ENCODE measurements around the gene TMEM243.
"Not testable (repeated sequence)": the region's sequence is repeated elsewhere in the genome, so short reads cannot be mapped to it uniquely, and the experiment has no call there.

The TMEM243 gene, protein sequence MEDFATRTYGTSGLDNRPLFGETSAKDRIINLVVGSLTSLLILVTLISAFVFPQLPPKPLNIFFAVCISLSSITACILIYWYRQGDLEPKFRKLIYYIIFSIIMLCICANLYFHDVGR

DNA sequence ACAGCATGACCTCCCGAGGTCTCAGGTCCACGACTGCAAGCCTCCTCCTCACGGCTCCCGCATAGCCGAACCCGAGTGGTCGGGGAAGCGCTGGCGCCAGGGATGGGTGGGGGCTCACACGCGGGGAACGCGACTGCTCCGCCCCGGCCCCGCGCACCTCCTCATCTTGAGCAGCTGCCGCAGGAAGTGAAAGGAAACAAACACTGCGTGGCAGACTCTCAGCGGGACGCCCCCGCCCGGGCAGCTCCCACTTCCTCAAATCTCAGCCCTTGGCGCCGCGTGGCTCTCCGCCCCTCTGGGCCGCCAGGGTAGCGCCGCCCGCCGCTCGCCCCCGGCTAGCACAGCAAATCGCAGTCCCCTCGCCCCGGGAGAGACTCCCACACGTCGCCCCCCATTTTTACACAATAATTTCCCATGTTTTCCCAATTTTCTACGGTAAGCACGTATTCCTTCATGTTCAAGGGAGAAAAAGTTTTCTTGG lies at the start of gene TMEM243:
TSS of gene TMEM243 (minus strand) at position 188 of the 481 bp plus-strand sequence. CDS start 229 bp downstream, outside the sequence.
- no peak for DNase-seq (ENCODE audit: low read depth, low spot score)
- peak within 1 kb of the TSS; percentile 41 for H3K27ac ChIP-seq

DNA sequence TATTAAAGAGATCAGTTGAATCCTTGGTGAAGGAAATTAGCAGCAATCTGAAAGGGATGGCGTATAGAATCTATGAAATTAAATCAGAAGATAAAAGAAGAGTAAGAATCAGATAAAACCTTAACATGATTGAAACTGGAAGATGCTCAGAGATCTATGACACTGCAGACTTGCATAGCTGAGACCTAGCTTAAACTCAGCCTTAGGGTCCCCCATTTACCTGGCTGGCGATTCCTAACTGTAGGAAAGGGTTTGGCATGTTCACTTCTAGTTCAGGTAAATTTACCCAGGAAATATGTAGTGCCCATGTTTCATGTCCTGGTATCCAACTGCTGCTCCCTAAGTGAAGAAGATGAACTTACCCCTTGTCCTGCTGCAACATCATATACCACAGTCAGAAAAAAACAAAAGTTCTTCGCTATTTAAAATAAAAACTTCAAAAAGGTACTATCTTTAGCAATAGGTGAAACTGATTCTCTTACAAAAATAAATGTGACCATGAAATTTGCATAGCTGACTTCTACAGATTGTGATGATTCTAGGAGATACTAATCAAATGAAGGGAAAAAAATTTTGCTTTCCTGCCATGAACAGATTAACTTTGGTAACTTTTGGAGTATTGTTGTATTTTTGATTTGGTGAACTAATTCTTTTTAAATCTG lies 47.8 kb upstream of the TMEM243 start:
- H3K27ac ChIP-seq, result no peak overlapping the region
- DNase-seq (ENCODE audit: low read depth, low spot score), result no peak

DNA sequence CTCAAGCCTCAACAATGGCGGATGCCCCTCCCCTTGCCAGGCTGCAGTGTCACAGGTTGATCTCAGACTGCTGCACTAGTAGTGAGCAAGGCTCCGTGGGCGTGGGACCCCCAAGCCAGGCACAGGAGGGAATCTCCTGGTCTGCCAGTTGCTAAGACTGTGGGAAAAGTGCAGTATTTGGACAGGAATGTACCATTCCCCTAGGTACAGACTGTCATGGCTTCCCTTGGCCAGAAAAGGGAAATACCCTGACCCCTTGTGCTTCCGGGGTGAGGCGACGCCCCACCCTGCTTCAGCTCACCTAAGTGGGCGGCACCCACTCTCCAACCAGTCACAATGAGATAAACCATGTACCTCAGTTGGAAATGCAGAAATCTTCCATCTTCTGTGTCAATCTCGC lies 44.0 kb upstream of the TMEM243 start:
- no peak overlapping the region for H3K27ac ChIP-seq
- DNase-seq (ENCODE audit: low read depth, low spot score), result no peak

DNA sequence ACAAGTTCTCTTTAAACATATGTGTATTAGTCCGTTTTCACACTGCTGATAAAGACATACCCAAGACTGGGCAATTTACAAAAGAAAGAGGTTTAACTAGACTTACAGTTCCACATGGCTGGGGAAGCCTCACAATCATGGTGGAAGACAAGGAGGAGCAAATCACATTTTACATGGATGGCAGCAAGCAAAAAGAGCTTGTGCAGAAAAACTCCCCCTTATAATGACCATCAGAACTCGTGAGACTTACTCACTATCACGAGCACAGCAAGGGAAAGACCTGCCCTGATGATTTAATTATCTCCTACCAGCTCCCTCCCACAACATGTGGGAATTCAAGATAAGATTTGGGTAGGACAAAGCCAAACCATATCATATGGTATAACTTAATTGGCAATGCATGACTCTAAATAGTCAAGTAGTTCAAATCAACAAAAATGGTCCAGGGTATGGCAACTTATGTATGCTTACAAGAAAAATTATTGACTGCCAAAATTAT lies 34.1 kb upstream of the TMEM243 start:
- DNase-seq (ENCODE audit: low read depth, low spot score), result no peak
- no peak overlapping the region for H3K27ac ChIP-seq

DNA sequence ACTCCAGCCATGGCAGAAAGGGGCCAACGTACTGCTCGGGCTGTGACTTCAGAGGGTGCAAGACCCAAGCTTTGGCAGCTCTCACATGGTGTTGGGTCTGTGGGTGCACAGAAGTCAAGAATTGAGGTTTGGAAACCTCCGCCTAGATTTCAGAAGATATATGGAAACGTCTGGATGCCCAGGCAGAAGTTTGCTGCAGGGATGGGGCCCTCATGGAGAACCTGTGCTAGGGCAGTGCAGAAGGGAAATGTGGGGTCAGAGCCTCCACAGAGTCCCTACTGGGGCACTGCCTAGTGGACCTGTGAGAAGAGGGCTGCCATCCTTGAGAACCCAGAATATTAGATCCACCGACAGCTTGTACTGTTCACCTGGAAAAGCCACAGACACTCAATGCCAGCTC lies 26.1 kb upstream of the TMEM243 start:
- not testable (repeated sequence) for H3K27ac ChIP-seq; DNase-seq (ENCODE audit: low read depth, low spot score)

DNA sequence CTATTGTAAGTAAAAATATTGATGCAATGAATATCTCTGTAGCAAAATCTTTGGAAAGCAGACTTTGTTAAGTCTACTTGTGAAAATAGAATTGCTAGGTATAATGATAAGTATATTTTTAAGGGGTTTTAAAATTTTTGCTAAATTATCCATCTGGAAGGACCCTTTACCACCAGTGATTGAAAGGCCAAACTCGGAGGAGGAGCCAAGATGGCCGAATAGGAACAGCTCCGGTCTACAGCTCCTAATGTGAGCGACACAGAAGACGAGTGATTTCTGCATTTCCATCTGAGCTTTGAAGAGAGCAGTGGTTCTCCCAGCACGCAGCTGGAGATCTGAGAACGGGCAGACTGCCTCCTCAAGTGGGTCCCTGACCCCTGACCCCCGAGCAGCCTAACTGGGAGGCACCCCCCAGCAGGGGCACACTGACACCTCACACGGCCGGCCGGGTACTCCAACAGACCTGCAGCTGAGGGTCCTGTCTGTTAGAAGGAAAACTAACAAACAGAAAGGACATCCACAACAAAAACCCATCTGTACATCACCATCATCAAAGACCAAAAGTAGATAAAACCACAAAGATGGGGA lies 19.0 kb upstream of the TMEM243 start:
- DNase-seq (ENCODE audit: low read depth, low spot score); H3K27ac ChIP-seq: not testable (repeated sequence)

DNA sequence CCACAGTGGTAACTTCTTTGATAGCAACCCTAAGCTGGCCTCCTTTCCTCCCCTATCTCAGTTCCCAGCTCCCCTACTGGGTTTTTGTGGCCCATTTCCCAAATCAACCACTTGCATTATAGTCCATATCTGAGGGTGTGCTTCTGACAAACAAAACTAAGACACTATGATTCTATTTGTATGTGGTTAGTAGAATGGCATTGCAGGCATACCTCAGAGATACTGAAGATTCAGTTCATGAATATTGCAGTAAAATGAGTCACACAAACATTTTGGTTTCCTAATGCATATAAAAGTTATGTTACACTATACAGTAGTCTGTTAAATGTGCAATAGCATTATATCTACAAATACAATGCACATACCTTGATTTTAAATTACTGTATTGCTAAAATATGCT lies 15.4 kb upstream of the TMEM243 start:
- H3K27ac ChIP-seq, result no peak overlapping the region
- DNase-seq (ENCODE audit: low read depth, low spot score), result no peak

DNA sequence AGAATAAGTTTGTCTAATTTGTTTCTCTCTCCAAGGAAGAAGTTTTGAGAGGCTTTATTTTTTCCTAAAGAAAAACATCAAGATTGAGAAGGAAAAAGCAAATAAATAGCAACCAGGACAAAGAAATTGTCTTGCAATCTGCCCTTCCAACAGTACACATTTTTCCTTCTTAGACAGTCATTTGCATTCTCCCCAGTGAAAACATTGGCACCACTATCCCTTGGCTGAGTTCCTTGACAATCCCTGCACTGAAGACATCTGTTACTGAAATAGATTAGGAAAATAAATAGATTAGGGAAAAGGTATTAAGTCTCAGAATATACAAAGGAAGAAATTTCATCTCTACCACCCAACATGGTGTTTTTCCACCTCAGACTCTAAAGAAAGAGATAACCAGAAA lies 12.2 kb upstream of the TMEM243 start:
- no peak overlapping the region for H3K27ac ChIP-seq
- DNase-seq (ENCODE audit: low read depth, low spot score), result no peak

DNA sequence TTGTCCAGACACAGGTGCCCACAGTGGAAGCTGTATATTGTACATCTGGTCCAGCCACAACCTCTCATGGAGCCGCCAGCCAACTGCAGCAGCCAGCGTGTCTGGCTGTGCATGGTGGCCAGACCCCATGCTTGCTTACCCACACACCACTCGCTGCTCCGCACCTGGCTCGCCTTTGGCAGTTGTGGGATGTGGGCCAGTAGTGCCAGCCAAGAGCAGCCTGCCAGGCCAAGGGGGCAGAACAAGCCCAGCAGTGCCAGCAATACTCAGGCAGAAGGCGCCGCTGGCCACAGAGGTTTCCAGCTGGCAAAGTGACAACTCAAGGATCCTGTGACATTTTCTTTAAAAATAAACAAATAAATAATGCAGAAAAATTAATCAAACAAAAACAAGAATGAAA lies 11.7 kb upstream of the TMEM243 start:
- no peak for DNase-seq (ENCODE audit: low read depth, low spot score)
- no peak overlapping the region for H3K27ac ChIP-seq

DNA sequence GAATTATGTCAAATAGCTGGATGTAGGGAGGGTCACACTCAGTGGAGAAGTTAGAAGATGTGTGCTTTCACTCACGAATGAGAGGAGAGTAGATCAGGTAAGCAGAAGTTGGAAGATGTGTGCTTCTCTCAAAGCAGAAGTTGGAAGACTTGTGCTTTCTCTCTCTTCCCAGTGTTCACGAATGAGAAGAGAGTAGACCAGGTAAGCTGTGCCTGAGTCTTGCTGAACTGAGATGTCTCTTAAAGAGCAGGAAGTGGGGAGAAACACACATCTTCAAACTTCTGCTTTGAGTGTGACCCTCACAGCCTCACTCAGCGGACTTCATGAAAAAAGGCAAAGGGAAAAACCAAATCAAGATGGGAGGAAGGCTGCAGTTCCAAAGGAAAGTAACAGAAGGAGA lies 7.0 kb upstream of the TMEM243 start:
- DNase-seq (ENCODE audit: low read depth, low spot score), result no peak

DNA sequence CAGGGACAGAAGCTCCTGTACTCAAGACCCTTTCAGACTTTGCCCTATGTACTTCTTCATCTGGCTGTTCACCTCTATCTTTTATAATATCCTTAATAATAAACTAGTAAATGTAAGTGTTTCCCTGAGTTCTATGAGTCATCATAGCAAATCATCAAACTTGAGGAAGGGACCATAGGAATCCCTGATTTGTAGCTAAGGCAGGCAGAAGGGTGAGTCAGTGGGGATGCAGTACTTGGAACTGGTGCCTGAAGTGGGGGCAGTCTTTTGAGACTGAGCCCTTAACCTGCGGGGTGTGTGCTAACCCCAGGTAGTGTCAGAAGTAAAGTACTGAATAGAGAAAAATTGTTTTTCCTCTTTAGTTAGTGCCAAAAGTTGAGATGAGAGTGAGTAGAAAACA lies 6.2 kb upstream of the TMEM243 start:
- DNase-seq (ENCODE audit: low read depth, low spot score), result peak; percentile 26
- H3K27ac ChIP-seq, result no peak overlapping the region

More for the DNA sequence above, 7.0 kb upstream of the TMEM243 start:
- no peak overlapping the region for H3K27ac ChIP-seq

DNA sequence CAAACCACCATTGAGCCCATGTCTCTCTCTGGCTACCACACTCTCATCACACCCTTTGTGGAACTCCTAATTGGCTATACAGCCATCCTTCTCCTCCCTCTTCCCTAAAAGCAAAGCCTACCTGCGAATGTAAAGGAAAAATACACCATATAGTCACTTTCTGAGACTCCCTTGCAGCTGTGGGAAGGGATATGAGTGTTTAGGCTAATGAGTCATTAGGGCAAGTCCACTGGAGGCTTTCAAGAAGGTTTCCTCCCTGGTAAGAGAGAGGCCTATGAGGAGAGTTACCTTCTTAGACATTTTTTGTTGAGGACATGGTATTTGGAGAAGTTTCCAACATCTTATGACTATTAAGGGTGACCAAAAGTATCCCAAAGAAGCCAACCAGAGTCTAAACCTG lies 4.1 kb upstream of the TMEM243 start:
- no peak overlapping the region for H3K27ac ChIP-seq
- peak; percentile 27 for DNase-seq (ENCODE audit: low read depth, low spot score)

DNA sequence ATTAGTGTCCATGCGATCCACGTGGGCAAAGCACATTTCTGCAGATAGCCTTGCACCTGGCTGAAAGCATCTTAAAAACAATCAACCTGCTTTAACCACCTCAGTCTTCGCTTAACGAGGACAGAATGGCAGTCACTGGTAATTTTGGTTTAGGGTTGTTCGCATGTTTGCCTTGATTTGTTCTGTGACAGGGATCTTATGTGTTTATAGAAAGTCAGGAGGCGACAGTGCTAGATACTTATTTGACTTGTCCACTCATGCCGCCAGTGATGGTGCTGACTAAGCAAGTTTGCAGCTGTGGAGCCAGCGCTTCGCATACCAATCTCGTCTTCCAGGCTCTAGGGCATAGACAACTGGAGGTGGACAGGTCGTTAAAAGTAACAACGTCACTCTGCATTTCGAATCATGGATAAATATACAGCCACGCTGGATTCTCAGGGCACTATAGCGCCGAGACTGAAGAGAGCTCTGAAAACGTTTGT lies 1.2 kb upstream of the TMEM243 start:
- no peak overlapping the region for H3K27ac ChIP-seq
- DNase-seq (ENCODE audit: low read depth, low spot score), result no peak

DNA sequence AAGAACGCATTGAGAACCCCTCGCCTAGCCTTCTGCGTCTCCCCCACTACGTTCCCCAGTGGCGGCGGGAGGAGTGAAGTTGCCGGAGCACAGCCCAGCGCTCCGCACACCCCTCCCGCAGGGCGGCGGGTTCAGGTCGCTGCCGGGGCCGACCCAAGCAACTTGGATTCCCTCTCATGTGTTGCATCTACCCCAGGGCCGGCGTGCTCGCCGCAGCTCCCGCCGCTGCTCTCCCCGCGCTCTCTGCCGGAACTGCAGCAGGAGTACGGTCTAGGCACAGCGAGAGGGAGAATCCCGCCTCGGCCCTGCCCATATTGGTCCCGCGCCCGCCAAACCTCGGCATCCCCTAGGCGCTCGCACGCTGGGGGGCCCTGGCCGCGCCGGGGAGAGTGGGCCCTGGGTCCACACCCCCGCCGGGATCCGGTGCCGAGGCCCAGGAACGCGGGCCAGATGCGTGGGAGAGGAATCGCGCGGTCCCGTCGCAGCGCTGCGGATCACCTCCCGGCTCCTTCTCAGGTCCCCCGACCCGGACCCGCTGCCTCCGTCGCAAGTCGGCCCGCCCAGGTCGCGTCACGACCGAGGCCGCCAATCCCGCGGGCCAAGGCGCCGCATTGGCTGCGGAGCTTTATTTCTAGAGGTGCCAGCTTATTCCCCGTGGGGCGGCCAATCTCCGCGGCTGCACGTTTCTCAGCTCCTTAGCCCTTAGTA lies 648 bp upstream of the TMEM243 start:
- H3K27ac ChIP-seq, result peak overlapping the region; percentile 41
- DNase-seq (ENCODE audit: low read depth, low spot score), result peak; percentile 24

DNA sequence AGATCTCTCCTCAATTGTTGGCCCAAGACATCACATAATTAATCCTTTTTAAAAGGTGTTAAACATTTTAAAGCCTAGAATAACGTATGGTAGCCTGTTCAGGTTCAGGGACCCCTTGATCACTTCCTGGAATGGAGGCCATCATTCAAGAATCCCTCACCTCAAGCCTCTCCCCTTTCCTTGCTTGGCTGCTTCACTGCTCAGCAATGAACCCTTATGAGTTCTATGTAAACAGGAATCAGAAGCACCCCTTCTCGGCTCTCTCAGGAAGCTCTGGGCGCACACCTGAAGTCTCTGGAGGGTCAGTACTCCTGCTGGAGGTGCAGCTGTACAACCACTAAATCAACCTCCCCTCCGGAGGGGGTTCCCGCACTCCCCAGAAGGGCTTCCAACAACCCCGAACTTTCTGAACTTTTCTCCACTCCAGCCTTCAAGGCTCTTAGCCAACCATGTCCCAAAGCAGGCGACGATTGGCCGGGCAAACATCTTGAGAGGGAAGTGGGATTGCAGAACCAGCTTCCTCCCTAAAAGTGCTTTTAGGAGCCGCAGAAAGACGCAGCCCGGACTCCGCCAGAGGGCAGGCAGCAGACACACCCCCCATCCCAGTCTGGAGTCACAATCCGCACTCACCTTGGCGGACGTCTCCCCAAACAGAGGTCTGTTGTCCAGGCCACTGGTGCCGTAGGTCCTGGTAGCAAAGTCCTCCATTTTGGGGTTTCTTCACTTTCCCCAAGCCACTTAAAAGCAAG lies 562 bp downstream of the TMEM243 start:
- no peak for DNase-seq (ENCODE audit: low read depth, low spot score)
- peak overlapping the region; percentile 41 for H3K27ac ChIP-seq

DNA sequence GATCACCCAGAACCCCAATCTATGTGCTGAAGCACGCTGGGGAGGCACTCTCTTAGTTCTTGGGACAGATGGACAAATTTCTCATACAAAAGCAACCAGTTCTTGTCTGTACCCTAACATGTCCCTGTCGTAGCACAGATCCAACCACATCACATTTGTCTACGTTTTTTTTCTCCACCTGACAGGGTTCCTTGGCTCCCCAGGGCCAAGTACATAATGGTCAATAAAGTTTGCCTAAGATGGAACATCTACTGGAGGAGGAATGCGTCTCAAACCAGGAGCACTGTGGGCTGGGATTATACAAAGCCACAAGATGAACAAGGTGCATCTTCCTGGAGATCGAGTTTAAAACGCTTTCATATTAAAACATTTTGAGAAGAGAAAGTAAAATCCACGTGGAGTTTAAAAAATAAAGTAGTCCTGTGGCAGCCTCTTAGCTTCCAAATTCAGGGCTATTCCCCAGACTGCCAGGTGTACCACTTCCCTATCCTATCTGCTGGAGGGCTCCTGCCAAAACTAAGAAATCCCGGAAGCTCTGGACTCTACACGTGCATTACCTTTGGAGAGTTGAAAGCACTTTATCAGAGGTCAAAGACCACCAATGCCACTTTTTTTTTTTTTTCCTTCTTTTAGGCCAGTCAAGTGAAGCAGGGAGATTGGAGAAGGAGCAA lies 1.4 kb downstream of the TMEM243 start:
- no peak overlapping the region for H3K27ac ChIP-seq

DNA sequence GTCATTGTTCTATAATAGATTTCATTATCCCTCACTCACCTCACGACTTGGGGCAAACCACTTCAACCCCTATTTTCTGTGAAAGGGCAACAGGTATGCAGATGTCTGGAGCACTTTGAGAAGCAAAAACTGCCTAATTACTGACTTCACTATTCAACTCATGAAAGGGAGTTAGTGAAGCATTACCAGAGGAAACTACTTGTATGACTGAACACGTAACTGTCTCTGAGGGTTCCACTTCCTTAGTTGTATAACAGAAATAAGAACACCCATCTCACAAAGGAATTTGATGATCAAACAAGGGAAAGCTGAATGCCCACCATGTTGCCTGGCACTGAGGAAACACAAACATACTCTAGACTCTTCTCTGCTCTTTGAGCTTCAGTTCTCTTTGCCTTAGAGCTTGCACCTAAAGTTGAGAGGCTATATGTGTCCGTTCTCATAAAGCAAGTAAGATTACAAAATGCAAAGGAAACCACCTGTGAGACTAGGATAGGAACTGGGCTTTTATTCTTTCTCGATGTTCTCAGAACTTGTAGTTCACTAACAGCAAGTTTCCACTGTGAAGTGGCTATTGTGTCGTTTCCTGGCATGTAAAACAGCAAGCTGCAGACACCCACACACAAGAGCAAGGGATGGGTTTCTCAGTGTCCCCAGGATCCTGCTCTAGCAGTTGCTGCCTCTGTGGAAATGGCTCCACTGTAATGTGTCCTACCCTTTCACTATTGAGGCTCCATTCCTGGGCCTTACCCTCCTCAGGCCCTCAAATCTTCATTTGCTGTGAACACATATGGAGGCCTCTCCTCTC lies 2.6 kb downstream of the TMEM243 start:
- DNase-seq (ENCODE audit: low read depth, low spot score), result no peak
- H3K27ac ChIP-seq, result no peak overlapping the region

More for the DNA sequence above, 1.4 kb downstream of the TMEM243 start:
- no peak for DNase-seq (ENCODE audit: low read depth, low spot score)

DNA sequence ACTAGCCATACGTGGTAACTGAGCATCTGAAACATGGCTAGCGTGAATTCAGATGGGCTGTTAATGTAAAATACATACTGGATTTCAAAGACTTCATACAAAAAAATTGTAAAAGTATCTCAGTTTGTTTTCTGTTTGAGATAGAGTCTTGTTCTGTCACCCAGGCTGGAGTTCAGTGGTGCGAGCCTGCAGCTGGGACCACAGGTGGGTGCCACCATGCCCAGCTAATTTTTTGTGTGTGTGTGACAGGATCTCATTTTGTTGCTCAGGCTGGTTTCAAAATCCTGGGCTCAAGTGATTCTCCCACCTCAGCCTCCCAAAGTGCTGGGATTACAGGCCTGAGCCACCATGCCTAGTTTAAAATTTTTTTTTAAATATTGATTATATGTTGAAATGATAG lies 4.5 kb downstream of the TMEM243 start:
- DNase-seq (ENCODE audit: low read depth, low spot score), result no peak
- no peak overlapping the region for H3K27ac ChIP-seq

DNA sequence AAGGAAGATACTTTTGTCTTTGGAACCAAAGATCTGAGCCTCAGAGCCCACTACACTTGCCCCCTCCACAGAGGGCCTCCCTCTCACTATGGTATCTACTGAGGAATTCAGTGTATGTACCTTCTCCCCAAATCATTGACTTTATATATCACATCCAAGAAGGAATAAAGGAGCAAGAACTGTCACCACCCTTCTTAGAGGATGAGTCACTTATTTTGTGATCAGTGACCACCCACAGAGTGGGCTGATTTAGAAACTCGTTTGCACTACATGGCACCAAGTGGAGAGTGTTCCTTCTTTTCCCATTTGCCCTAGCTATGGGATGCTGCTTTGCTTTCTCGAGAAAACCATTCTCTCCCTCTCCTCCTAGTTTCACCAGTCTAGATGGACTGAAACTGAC lies 5.7 kb downstream of the TMEM243 start:
- no peak overlapping the region for H3K27ac ChIP-seq
- no peak for DNase-seq (ENCODE audit: low read depth, low spot score)
